HG03460 (cell line): ENCODE results near the gene PHF21A.

Source experiments
- ATAC-seq: cut with Tn5 transposase; IDR thresholded peaks from one replicate; pipeline ENCODE4 v1.9.1; 2021; ENCODE audit not compliant: unreplicated experiment

Gene PHF21A

GRCh38 chr11:46075928-46076327 is 45.3 kb downstream of the PHF21A start:
- ATAC-seq: no peak

GRCh38 chr11:46075168-46075567 is 46.1 kb downstream of the PHF21A start:
- no peak for ATAC-seq

GRCh38 chr11:46073632-46074031 is 47.6 kb downstream of the PHF21A start:
- no peak for ATAC-seq

- ATAC-seq: no peak
These were observed 48.9 kb downstream of the PHF21A start for GRCh38 chr11:46072172-46072964.

GRCh38 chr11:46071091-46071490 is 50.2 kb downstream of the PHF21A start:
- no peak for ATAC-seq

- no peak for ATAC-seq
These were observed 51.7 kb downstream of the PHF21A start for GRCh38 chr11:46069595-46069994.

GRCh38 chr11:46066335-46066734 is 54.9 kb downstream of the PHF21A start:
- no peak for ATAC-seq

GRCh38 chr11:46065681-46066080 is 55.6 kb downstream of the PHF21A start:
- no peak for ATAC-seq

GRCh38 chr11:46064221-46064620 is 57.0 kb downstream of the PHF21A start:
- ATAC-seq: no peak

GRCh38 chr11:46063138-46063537 is 58.1 kb downstream of the PHF21A start:
- ATAC-seq: no peak

- no peak for ATAC-seq
These were observed 61.2 kb downstream of the PHF21A start for GRCh38 chr11:46060013-46060412.

GRCh38 chr11:46057489-46057888 is 63.8 kb downstream of the PHF21A start:
- no peak for ATAC-seq

GRCh38 chr11:46055371-46055770 is 65.9 kb downstream of the PHF21A start:
- no peak for ATAC-seq

- ATAC-seq: no peak
These were observed 70.2 kb downstream of the PHF21A start for GRCh38 chr11:46051102-46051501.

- ATAC-seq: no peak
These were observed 70.6 kb downstream of the PHF21A start for GRCh38 chr11:46050662-46051061.

- no peak for ATAC-seq
These were observed 71.2 kb downstream of the PHF21A start for GRCh38 chr11:46050003-46050461.

- no peak for ATAC-seq
These were observed 71.8 kb downstream of the PHF21A start for GRCh38 chr11:46049325-46049897.

GRCh38 chr11:46048198-46048597 is 73.1 kb downstream of the PHF21A start:
- ATAC-seq: no peak

- ATAC-seq: no peak
These were observed 73.7 kb downstream of the PHF21A start for GRCh38 chr11:46047520-46047919.

GRCh38 chr11:46045811-46046210 is 75.4 kb downstream of the PHF21A start:
- ATAC-seq: no peak

GRCh38 chr11:46044601-46045000 is 76.7 kb downstream of the PHF21A start:
- no peak for ATAC-seq

- ATAC-seq: no peak
These were observed 81.3 kb downstream of the PHF21A start for GRCh38 chr11:46039990-46040389.

GRCh38 chr11:46038529-46038928 is 82.7 kb downstream of the PHF21A start:
- no peak for ATAC-seq
